HepG2 (cell line): ENCODE measurements around the gene GPR152. TPM values are rescaled to one million over a fixed set of nuclear protein-coding genes. Genes with fewer than 3 reads are reported as not detected.
A peak's percentile ranks its signal among the peaks of the same experiment; 100 is the strongest.

Source experiments
- ARHGAP35 ChIP-seq: sonication (generic); formaldehyde crosslinking; IDR thresholded peaks from 2 replicates; pipeline ENCODE4 v1.9.0; 2022; ENCODE audit warnings: mild to moderate bottlenecking, inconsistent platforms, moderate library complexity, missing genetic modification reagents, borderline replicate concordance
- KDM2A ChIP-seq: sonication (generic); formaldehyde crosslinking; IDR thresholded peaks from 2 replicates; pipeline ENCODE4 v1.4.0; 2020; ENCODE audit warnings: low read depth, missing genetic modification reagents, borderline replicate concordance
- MAFG ChIP-seq: sonication (generic); formaldehyde crosslinking; IDR thresholded peaks from 2 replicates; pipeline ENCODE4 v1.5.1; 2020; ENCODE audit warnings: mild to moderate bottlenecking, missing genetic modification reagents
- MAZ ChIP-seq, 2 experiments: sonication (generic) in 1 of 2; formaldehyde crosslinking in 1 of 2; IDR thresholded peaks; 2 replicates each; pipeline versions ENCODE4 v1.5.0 to v1.6.1; 2012 to 2020; ENCODE audit warnings: low read depth in 2 of 2, mild to moderate bottlenecking in 2 of 2, borderline replicate concordance in 1 of 2, improper control_type of control experiment in 1 of 2, low read length in 1 of 2, missing genetic modification reagents in 1 of 2, moderate library complexity in 1 of 2
- MEF2D ChIP-seq: sonication (generic); formaldehyde crosslinking; IDR thresholded peaks from 2 replicates; pipeline ENCODE4 v1.5.1; 2020; ENCODE audit warnings: mild to moderate bottlenecking, missing genetic modification reagents
- NFKBIZ ChIP-seq: IDR thresholded peaks from 2 replicates; pipeline ENCODE4 v1.6.1; 2018; ENCODE audit warnings: missing genetic modification reagents, missing compliant biosample characterization
- POLR2AphosphoS5 ChIP-seq: IDR thresholded peaks from 2 replicates; pipeline ENCODE4 v1.6.1; 2012; ENCODE audit warnings: low read depth, low read length
- SALL1 ChIP-seq: sonication (generic); formaldehyde crosslinking; IDR thresholded peaks from 2 replicates; pipeline ENCODE4 v1.8.0; 2022; ENCODE audit warnings: mild to moderate bottlenecking, missing genetic modification reagents
- SNAI1 ChIP-seq: sonication (generic); formaldehyde crosslinking; IDR thresholded peaks from 2 replicates; pipeline ENCODE4 v1.5.0; 2020; ENCODE audit warnings: mild to moderate bottlenecking, missing genetic modification reagents, borderline replicate concordance
- SP2 ChIP-seq: sonication (generic); formaldehyde crosslinking; IDR thresholded peaks from 2 replicates; pipeline ENCODE4 v1.5.1; 2020; ENCODE audit warnings: mild to moderate bottlenecking, missing genetic modification reagents
- TAF1 ChIP-seq: sonication (generic); formaldehyde crosslinking; IDR thresholded peaks from 2 replicates; pipeline ENCODE4 v1.4.0; 2020; ENCODE audit warnings: missing genetic modification reagents
- ZBTB20 ChIP-seq: sonication (generic); formaldehyde crosslinking; IDR thresholded peaks from 2 replicates; pipeline ENCODE4 v1.8.1; 2023; ENCODE audit warnings: missing genetic modification reagents, low read depth, mild to moderate bottlenecking, borderline replicate concordance
- ZNF430 ChIP-seq: sonication (generic); formaldehyde crosslinking; IDR thresholded peaks from 2 replicates; pipeline ENCODE4 v1.9.0; 2021; ENCODE audit warnings: mild to moderate bottlenecking, missing genetic modification reagents
- ZNF800 ChIP-seq: sonication (generic); formaldehyde crosslinking; IDR thresholded peaks from 2 replicates; pipeline ENCODE4 v1.4.0; 2020; ENCODE audit warnings: missing genetic modification reagents
- polyA plus RNA-seq, 8 experiments: library from polyadenylated mRNA; depleted of rRNA in 3 of 8; stranded (reverse) in 7 of 8; unstranded in 1 of 8; fragments of >200 nt; fragmentation: Illumina TruSeq in 4 of 8; extraction: Trizol in 4 of 8; gene quantifications; 2 replicates each; pipeline versions ENCODE4 v1.2.1 to v1.2.3, GENCODE V29; 2011 to 2016; ENCODE audit warnings: low read depth in 4 of 8, missing spikeins in 1 of 8, mixed read lengths in 1 of 8; ENCODE audit not compliant: insufficient read depth in 1 of 8
- total RNA-seq, 5 experiments: library from RNA; depleted of rRNA; stranded (reverse); fragments of >200 nt; fragmentation: Illumina TruSeq; extraction: Trizol; gene quantifications; 2 replicates each; pipeline ENCODE4 v1.2.3, GENCODE V29; 2016; ENCODE audit warnings: low read depth in 1 of 5
- TF ChIP-seq, protein P1 (sequence below): IDR thresholded peaks from 2 replicates; pipeline ENCODE4 v1.6.1; 2016; ENCODE audit warnings: low read depth
- TF ChIP-seq, protein P2 (sequence below), 2 experiments: fragments of 450-650 bp in 1 of 2; sonication (generic) in 1 of 2; formaldehyde crosslinking; IDR thresholded peaks; 2 replicates each; pipeline versions ENCODE4 v1.5.0 to v1.8.0; 2020 to 2022; ENCODE audit warnings: mild to moderate bottlenecking in 1 of 2, missing genetic modification reagents in 1 of 2
- TF ChIP-seq, protein P3 (sequence below): sonication (generic); formaldehyde crosslinking; IDR thresholded peaks from 2 replicates; pipeline ENCODE4 v1.4.0; 2020; ENCODE audit warnings: missing genetic modification reagents, mild to moderate bottlenecking, borderline replicate concordance

Gene GPR152
- total and polyA plus RNA-seq, 2 of the 13 experiments (the other 11 are each of a cell fraction or from before 2014, with no cell fraction given), result not detected

DNA sequence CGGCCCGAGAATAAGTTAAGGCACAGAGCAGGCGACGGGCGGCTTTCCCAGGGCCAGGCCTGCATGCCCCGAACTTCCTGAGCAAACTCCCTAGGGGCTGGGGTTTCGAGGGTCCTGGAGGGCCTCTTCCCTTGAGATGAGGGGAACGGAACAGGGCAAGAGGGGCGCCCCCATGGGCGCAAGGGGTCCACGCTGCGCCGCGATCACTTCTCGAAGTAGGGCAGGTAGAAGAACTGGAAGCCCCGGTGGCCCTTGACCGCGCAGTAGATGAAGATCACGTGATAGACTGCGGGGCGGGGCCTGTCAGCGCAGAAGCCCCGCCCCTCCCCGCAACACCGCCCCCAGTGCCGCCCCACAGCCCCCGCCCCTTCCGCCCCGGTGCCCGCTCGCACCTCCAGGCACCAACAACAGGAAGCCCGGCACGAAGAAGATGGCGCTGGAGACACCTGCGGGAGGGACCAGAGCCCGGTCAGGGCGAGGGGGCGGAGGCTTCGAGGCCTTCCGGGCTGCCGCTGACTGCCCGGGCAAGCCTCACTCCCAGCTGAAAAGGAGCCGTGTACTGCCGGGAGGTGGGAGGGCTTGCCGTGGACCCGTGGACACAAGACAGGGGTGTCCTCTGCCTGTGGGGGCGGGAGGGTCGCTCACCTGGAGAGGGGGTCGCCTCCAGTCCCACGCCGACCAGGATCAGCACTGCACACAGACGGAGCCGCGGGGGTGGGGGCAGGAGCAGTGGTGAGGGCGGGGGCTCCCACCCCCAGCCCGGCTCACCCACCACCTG, 12.1 kb upstream of the GPR152 start (continued):
- TF ChIP-seq MAZ (IDR thresholded peaks at IDR 0.05; ENCODE audit: borderline replicate concordance, low read depth, low read length), result peak; percentile 54; the same call in 1 of the 2 replicates
- TF ChIP-seq MAZ (CRISPR knock-in tag; IDR thresholded peaks at IDR 0.05; ENCODE audit: low read depth), result 0 out of 2 replicates have a peak, but pooled peaks have one; percentile 54
- peak; percentile 52; the same call in 1 of the 2 replicates for TF ChIP-seq MEF2D (CRISPR knock-in tag)
- peak; percentile 66; the same call in 1 of the 2 replicates for TF ChIP-seq ZNF800 (CRISPR knock-in tag)
- no peak for TF ChIP-seq NFKBIZ (CRISPR knock-in tag)
- TF ChIP-seq ZBTB20 (CRISPR knock-in tag), result peak; percentile 4; the same call in 1 of the 2 replicates
- no peak for TF ChIP-seq SNAI1 (CRISPR knock-in tag)
- TF ChIP-seq, protein P1, sequence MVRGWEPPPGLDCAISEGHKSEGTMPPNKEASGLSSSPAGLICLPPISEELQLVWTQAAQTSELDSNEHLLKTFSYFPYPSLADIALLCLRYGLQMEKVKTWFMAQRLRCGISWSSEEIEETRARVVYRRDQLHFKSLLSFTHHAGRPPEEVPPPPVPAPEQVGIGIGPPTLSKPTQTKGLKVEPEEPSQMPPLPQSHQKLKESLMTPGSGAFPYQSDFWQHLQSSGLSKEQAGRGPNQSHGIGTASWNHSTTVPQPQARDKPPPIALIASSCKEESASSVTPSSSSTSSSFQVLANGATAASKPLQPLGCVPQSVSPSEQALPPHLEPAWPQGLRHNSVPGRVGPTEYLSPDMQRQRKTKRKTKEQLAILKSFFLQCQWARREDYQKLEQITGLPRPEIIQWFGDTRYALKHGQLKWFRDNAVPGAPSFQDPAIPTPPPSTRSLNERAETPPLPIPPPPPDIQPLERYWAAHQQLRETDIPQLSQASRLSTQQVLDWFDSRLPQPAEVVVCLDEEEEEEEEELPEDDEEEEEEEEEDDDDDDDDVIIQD (CRISPR knock-in tag), result no peak
- TF ChIP-seq, protein P2, sequence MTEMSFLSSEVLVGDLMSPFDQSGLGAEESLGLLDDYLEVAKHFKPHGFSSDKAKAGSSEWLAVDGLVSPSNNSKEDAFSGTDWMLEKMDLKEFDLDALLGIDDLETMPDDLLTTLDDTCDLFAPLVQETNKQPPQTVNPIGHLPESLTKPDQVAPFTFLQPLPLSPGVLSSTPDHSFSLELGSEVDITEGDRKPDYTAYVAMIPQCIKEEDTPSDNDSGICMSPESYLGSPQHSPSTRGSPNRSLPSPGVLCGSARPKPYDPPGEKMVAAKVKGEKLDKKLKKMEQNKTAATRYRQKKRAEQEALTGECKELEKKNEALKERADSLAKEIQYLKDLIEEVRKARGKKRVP (CRISPR knock-in tag; IDR thresholded peaks at IDR 0.05), result peak in 1 of 2 experiments; percentile 52; a peak in 1 of 4 replicates
- TF ChIP-seq SP2 (CRISPR knock-in tag), result peak; percentile 44; the same call in 1 of the 2 replicates
- 0 out of 2 replicates have a peak, but pooled peaks have one; percentile 34 for TF ChIP-seq ZNF430
- peak; percentile 48; the same call in 1 of the 2 replicates for TF ChIP-seq SALL1 (CRISPR knock-in tag)
- 0 out of 2 replicates have a peak, but pooled peaks have one; percentile 27 for TF ChIP-seq MAFG
- 0 out of 2 replicates have a peak, but pooled peaks have one; percentile 1 for TF ChIP-seq ARHGAP35 (CRISPR knock-in tag)
- TF ChIP-seq, protein P3, sequence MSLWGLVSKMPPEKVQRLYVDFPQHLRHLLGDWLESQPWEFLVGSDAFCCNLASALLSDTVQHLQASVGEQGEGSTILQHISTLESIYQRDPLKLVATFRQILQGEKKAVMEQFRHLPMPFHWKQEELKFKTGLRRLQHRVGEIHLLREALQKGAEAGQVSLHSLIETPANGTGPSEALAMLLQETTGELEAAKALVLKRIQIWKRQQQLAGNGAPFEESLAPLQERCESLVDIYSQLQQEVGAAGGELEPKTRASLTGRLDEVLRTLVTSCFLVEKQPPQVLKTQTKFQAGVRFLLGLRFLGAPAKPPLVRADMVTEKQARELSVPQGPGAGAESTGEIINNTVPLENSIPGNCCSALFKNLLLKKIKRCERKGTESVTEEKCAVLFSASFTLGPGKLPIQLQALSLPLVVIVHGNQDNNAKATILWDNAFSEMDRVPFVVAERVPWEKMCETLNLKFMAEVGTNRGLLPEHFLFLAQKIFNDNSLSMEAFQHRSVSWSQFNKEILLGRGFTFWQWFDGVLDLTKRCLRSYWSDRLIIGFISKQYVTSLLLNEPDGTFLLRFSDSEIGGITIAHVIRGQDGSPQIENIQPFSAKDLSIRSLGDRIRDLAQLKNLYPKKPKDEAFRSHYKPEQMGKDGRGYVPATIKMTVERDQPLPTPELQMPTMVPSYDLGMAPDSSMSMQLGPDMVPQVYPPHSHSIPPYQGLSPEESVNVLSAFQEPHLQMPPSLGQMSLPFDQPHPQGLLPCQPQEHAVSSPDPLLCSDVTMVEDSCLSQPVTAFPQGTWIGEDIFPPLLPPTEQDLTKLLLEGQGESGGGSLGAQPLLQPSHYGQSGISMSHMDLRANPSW (CRISPR knock-in tag), result 0 out of 2 replicates have a peak, but pooled peaks have one; percentile 14
- TF ChIP-seq TAF1, result peak; percentile 83; the same call in 1 of the 2 replicates
- TF ChIP-seq POLR2AphosphoS5, result peak; percentile 83
- peak; percentile 60; the same call in 1 of the 2 replicates for TF ChIP-seq KDM2A
